NB4 (cell line): ENCODE data around the gene BCAR3.
A peak's percentile ranks its signal among the peaks of the same experiment; 100 is the strongest.

Experiments
- DNase-seq: peaks from one replicate; pipeline ENCODE4 v3.0.0; 2010; ENCODE audit warnings: low read depth
- H3K4me3 ChIP-seq: one replicate; pipeline ENCODE4 v1.5.1; 2011; ENCODE audit warnings: mild to moderate bottlenecking, low read depth, low read length, moderate library complexity
- MYC ChIP-seq: IDR thresholded peaks from 2 replicates; pipeline ENCODE4 v1.6.1; 2011; ENCODE audit warnings: low read depth, low read length
- POLR2A ChIP-seq: IDR thresholded peaks from 2 replicates; pipeline ENCODE4 v1.6.1; 2011; ENCODE audit warnings: mild to moderate bottlenecking; ENCODE audit not compliant: insufficient read length; ENCODE audit errors: extremely low read depth
- TF ChIP-seq, protein P1 (sequence below): IDR thresholded peaks from 2 replicates; pipeline ENCODE4 v1.6.1; 2011; ENCODE audit warnings: low read depth, low read length
- TF ChIP-seq, protein P2 (sequence below): IDR thresholded peaks from one replicate; pipeline ENCODE4 v1.5.1; 2012; ENCODE audit warnings: low read depth, low read length

BCAR3 gene

DNA sequence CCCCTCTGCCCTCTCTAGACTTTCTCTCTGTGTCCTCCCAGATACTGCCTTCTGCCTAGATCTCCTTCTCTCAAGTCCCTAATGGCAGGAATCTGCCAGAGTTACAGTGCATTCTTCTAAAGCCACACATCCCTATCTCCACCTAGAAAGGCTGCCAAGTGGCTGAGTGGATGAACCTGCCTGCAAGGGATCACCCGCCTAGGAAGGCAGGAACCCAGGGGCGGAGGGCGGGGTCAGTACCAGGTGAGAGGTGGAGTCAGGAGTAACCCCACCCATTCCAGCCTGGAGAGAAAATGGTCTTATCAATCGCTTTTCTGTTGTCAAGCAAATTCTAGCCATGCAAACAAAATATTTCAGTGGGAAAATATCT, 60.8 kb downstream of the BCAR3 start:
- DNase-seq = no peak
- H3K4me3 ChIP-seq = no peak overlapping the region
- TF ChIP-seq, protein P1, sequence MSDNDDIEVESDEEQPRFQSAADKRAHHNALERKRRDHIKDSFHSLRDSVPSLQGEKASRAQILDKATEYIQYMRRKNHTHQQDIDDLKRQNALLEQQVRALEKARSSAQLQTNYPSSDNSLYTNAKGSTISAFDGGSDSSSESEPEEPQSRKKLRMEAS = no peak
- TF ChIP-seq POLR2A = no peak
- TF ChIP-seq, protein P2, sequence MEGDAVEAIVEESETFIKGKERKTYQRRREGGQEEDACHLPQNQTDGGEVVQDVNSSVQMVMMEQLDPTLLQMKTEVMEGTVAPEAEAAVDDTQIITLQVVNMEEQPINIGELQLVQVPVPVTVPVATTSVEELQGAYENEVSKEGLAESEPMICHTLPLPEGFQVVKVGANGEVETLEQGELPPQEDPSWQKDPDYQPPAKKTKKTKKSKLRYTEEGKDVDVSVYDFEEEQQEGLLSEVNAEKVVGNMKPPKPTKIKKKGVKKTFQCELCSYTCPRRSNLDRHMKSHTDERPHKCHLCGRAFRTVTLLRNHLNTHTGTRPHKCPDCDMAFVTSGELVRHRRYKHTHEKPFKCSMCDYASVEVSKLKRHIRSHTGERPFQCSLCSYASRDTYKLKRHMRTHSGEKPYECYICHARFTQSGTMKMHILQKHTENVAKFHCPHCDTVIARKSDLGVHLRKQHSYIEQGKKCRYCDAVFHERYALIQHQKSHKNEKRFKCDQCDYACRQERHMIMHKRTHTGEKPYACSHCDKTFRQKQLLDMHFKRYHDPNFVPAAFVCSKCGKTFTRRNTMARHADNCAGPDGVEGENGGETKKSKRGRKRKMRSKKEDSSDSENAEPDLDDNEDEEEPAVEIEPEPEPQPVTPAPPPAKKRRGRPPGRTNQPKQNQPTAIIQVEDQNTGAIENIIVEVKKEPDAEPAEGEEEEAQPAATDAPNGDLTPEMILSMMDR = no peak

DNA sequence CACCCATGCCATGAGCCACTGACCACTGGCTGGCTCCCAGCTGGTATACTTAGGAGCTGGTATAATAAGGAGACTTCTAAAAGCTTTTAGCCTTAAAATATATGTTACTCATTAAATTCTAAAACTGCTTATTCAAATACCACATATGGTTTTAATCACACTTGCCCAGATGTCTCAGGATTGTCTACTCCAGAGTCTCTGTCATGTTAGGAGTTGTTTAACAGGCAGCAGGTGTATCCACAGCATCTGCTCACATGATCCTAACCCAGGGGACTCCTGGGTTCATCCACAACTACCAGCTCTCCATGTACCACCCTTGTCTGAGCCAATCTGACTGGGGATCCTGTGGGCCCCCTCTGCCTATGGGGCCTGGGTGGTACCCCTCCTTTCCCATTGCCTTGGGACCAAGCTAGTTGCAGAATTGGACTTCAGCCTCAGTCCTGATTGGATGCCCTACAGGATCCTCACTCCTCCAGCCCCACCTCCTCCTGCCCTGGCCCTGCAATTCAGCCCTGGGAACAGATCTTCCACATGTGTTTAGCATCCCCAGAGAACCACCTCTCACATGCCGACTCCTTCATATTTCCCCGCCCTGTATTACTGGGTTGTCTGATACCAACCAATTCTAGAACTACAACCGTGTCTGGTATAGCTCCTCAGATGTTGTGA, 61.3 kb downstream of the BCAR3 start:
- TF ChIP-seq POLR2A = no peak
- TF ChIP-seq, protein P2 = no peak
- no peak for DNase-seq
- H3K4me3 ChIP-seq = no peak overlapping the region

DNA sequence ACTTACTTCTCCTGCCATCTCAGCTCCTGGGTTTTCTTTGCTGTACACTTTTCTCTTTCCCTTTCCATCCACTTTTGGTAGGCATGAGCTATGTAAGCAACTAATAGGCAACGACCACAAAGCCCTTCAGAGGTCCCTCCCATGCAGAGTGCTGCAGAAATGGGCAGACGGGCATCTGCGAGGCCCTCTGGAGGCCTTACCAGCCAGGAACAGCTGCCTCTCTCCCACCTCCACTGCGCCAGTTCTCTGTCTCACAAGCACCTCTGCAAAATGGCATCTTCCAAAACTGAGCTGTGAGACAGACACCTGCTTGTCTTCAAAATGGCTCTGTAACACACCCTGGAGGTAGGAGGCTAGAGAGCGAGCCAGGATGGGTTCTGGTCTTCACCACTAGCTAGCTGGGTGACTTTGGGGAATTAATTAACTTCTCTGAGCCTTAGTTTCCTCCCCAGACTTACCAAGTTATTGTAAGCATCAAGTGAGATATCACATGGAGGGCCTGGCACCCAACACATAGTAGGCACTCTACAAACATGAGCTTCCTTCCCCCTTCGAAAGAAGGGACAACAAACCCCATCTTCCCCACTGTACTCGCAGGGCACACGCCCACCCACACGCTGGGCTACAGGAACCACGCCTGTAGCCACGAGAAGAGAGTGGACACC, 62.0 kb downstream of the BCAR3 start:
- TF ChIP-seq POLR2A (no peak), MYC (no peak)
- TF ChIP-seq, protein P1 = no peak
- TF ChIP-seq, protein P2 = no peak

DNA sequence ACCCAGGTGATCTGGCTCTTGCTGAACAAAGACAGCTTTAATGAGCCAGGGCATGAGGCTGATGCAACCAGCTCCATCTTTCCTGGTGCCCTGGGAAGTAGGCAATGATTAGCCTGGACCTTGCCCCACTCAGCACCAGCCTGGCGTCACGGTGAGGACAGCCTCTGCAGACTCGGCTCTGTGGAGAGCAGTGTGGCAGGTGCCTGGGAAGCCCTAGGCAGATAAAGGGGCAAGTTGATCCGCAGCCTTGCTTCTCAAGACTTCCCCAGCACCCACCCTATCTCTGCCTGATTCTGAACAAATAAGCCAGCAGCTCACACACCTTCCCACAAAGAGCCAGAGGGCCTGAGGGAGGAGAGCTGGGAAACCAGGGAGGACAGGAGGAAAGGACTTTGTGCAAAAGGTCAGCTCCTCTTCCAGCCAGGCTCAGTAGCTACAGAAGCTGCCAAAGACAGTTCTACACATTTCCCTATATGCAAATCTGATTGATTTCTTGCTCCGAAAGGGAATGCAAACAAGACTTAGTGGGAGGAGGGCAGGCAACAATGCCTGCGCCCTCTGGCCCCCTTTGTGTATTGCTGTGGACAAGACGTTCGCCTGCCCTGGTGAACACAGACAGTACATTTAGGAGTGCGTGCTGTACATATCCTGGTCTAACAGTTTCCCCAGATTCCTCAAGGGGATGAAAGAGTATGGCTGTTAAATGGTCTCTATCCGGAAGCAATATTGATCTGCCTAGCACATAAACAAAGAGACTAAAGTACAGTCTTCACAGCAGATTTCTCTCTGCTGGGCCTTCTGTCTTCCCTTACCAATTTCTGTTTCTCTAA, 63.8 kb downstream of the BCAR3 start:
- DNase-seq = no peak
- TF ChIP-seq, protein P1 = no peak
- TF ChIP-seq, protein P2 = no peak
- TF ChIP-seq POLR2A = no peak
- no peak for TF ChIP-seq MYC
- H3K4me3 ChIP-seq = no peak overlapping the region

More for the DNA sequence above, 62.0 kb downstream of the BCAR3 start:
- DNase-seq = peak; percentile 30
- H3K4me3 ChIP-seq = no peak overlapping the region

DNA sequence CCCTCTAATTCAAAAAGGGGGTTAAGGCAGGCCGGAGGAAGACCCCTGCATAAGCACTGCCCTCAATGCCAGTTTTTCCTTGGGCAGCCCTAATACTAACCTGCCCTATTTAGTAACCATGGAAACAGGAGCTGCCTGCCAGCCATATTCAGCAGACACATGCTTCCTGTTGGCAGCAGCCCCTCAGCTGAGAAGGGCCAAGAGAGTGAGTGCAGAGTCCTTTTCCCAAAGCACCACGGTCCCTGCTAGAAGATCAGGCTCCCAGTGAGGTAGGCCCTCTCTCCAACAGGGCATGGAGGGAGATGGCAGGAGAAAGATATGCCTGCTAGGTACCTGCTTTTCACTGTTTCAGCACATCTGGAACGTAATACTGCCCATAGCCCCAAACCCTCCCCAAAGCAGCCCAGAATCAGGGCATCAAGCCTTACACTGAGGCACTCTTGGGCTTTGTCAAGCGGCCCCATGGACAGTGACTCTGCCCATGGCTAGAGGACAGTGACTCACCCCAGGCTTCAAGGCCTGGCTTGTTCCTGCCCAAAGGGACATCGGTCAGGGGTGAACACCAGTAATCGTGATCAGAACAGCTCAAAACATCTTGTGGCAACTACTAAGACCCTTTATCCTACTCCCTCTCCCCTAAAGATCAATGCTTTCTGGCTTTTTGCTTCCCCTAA, 64.5 kb downstream of the BCAR3 start:
- TF ChIP-seq MYC = no peak
- TF ChIP-seq, protein P1 = no peak
- TF ChIP-seq, protein P2 = no peak
- no peak for TF ChIP-seq POLR2A
- no peak for DNase-seq

More for the DNA sequence above, 64.5 kb downstream of the BCAR3 start:
- no peak overlapping the region for H3K4me3 ChIP-seq
